GM19193 (cell line): ENCODE measurements around the gene KREMEN1.

Experiments
- POLR2A ChIP-seq: IDR thresholded peaks from 4 replicates; pipeline ENCODE4 v1.6.1; 2011; ENCODE audit not compliant: insufficient read depth, insufficient read length; ENCODE audit errors: extremely low read depth

Gene KREMEN1

DNA sequence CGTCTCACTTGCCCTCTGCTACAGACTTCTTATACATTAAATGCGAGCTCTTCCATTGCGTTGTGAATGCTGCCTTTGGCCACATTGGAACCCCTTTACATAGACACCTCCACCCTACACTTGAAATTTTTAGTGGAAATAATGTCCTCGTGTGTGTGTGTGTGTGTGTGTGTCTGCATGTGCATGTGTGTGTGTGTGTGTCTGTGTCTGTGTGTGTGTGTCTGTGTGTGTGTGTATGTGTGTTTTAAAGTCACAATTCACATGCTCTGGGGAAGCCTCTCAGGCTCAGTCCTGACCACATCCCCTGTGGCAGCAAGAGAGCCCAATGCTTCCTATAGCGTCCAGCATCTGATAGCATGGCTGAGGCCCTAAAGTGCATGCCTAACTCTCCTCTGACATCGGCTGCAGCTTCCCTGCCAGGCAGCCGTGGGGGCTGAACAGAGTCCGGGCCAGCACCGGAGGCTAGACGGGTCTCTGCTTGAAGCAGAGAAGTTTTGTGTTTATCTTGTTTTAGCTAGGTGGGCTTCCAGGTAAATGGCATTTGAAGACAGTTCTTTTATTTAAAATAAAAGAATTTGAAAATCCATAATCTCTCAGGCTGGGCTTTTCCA, 68.3 kb downstream of the KREMEN1 start:
- TF ChIP-seq POLR2A: no peak

- TF ChIP-seq POLR2A: no peak
Observed at GRCh38 chr22:29142116-29142515, 69.3 kb downstream of the KREMEN1 start.

GRCh38 chr22:29143941-29144785, 71.3 kb downstream of the KREMEN1 start:
- TF ChIP-seq POLR2A: no peak

- TF ChIP-seq POLR2A: no peak
Observed at GRCh38 chr22:29144786-29145160, 71.9 kb downstream of the KREMEN1 start.

DNA sequence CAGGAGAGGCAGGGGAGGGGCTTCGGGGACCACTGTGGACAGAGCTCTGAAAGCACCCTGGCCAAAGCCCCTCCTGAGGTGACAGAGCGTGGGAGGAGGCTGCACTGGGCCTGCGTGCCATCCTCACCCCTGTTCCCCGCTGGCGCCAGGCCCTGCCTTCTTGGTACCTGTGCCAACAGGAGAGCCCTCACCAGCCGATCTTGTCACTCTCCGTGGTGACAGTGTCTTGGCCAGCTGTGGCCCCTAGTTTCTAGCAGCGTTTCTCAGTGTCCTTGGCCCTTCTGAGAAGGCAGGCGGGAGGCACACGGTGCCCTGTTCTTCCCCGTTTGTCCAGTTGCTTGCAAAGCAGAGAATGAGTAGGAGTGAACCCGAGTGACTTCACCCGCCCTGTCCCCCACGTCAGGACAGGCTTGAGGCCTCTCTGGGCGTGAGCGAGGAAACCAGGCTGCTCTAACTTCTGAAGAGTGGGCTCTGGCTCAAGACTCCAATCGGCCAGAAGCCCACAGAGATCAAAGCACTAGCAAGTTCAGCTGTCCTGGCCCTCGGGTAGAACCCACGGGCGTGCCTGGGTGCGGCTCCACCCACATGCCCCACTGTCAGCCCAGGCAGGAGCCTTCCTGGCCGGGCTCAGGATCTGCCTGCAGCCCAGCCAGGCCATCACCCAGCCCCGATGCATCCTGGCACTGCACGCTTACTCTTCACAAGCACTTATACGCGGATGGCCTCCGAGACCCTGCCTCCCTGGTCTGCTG, 72.7 kb downstream of the KREMEN1 start:
- TF ChIP-seq POLR2A: no peak

DNA sequence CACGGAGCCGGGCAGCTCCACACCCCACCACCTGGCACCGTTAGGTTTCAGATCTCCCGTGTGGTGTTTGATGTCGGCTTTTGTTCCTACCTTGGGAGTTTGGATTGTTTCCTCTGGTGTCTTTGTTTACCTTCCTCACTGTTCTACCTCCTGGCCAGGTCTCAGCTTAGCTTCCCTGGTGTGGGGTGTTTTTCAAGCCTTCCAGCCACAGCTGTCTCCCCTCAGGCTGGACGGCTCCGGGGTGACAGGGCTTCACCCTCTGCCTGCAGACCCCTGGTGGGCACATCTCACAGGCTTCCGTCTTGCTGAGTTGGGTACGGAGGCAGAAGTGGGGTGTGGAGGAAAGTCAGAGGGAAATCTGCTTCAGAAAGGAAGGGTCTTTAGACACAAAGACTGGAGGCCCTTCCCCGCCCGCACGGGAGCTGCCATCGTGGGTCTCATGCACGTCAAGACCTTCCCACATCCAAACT, 73.3 kb downstream of the KREMEN1 start:
- TF ChIP-seq POLR2A: no peak

DNA sequence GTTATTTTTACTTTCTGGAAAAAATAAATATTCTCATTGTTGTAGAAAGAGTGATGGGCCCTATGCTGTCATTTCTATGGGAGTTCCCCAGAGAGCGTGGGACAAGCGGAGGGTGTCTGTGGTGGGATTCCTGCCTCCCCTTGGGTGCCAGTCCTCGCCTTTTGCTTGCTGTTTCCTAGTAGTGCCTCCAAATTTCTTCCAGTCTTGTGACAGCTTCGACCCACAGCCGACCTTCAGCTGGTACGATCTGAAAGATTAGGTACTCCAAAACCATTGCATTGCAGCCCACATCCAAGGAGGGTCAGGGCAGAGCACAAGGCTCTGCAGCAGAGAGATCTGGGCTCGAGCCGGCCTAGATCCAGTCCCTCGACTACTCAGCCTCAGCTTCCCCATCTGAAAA, 73.9 kb downstream of the KREMEN1 start:
- TF ChIP-seq POLR2A: no peak

GRCh38 chr22:29147331-29147899, 74.6 kb downstream of the KREMEN1 start:
- TF ChIP-seq POLR2A: no peak

GRCh38 chr22:29148036-29148435, 75.2 kb downstream of the KREMEN1 start:
- TF ChIP-seq POLR2A: no peak

- TF ChIP-seq POLR2A: no peak
Observed at GRCh38 chr22:29148826-29149225, 76.0 kb downstream of the KREMEN1 start.

DNA sequence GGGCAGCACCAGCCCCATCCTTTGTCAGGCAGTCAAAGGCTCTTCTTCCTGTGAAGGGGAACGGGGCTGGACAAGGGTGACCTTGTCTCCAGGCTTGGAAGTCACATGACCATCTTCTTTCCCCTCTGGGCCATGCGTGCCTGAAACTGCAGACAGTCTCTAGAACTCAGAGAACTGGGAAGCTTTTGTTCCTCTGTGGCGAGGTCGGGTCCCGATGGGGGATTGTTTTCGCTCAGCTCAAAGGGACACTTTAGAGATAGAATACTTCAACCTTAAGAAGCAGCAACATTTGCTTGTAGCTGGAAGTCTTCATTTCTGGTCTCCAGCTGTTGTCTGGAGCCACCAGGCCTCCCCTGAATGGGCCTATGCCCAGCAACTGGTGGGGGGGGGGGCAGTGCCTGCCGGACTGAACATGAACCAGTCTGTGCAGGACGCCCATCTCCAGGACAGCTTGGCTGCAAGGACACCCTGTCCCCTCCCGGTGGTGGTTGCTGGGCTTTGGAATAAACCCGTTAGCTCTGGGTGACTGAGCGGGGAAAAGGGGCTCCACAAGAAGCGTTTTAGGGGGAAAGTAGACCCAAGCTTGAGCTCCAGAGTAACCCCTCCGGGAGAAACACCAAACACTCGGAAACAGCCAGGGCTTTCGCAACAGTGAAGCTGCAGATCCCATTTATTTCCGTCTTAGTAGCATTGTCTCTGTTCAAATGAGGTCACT, 77.2 kb downstream of the KREMEN1 start:
- no peak for TF ChIP-seq POLR2A

DNA sequence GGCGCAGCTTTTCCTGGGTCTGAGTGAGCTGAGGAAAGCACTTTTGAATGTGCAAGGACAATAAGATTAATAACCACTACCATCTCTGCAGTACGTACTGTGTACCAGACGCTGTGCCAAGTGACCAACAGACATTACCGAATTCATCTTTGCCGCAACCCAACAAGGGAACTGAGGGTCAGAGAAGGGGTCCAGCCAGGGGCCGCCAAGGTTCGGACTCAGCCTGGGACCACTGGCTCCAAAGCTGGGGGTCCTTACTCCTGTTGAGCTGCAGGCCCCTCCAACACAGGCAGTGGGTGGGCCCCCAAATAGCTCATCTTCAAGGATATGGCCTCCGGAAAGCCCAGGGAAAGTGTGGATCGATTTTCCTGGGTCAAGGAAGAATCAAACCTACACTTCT, 77.9 kb downstream of the KREMEN1 start:
- no peak for TF ChIP-seq POLR2A

- TF ChIP-seq POLR2A: no peak
Observed at GRCh38 chr22:29151316-29151715, 78.5 kb downstream of the KREMEN1 start.

GRCh38 chr22:29152045-29152953, 79.5 kb downstream of the KREMEN1 start:
- no peak for TF ChIP-seq POLR2A

DNA sequence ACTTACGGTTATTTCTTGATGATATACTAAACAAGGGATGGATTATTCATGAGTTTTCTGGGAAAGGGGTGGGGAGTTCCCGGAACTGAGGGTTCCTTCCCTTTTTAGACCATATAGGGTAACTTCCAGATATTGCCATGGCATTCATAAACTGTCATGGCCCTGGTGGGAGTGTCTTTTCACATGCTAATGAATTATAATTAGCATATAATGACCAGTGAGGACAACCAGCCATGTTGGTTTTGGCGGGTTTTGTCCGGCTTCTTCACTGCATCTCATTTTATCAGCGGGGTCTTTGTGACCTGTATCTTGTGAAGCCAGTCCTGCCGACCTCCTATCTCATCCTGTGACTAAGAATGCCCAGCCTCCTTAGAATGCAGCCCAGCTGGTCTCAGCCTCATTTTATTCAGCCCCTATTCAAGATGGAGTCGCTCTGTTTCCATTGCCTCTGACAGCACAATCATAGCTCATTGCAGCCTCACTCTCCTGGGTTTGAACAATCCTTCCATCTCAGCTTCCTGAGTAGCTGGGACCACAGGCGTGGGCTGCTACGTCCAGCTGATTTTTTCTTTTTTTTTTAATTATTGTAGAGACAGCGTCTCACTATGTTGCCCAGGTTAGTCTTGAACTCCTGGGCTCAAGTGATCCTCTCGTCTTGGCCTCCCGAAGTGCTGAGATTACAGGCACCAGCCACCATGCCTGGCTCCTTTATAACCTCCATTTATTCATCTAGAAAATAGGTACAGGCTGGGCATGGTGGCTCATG, 80.3 kb downstream of the KREMEN1 start:
- no peak for TF ChIP-seq POLR2A
